Left lung (tissue), 10 donors: Measurements from ENCODE around the gene UNKL. TPM values are rescaled to one million over a fixed set of nuclear protein-coding genes. Genes with fewer than 3 reads are reported as not detected.

Source experiments
- ATAC-seq: fragments of 200-7000 bp; cut with Tn5 transposase; one replicate; pipeline ENCODE4 v1.9.1; 2020; ENCODE audit warnings: moderate library complexity
- DNase-seq, 4 donors: peaks; one replicate each; pipeline ENCODE4 v3.0.0-alpha.2; 2013 to 2020
- H3K27ac ChIP-seq, 2 donors: fragments of 200-600 bp; sonication (generic) in 1 of 2; one replicate each; pipeline versions ENCODE4 v1.5.0 to v1.8.0; 2020 to 2021
- H3K27me3 ChIP-seq, 2 donors: fragments of 200-600 bp; sonication (generic) in 1 of 2; one replicate each; pipeline versions ENCODE4 v1.5.0 to v1.8.0; 2020 to 2021
- H3K36me3 ChIP-seq, 2 donors: fragments of 200-600 bp; sonication (generic) in 1 of 2; one replicate each; pipeline versions ENCODE4 v1.5.0 to v1.8.0; 2020 to 2021
- H3K4me1 ChIP-seq, 2 donors: fragments of 200-600 bp; one replicate each; pipeline ENCODE4 v1.8.0; 2021
- H3K4me3 ChIP-seq, 2 donors: fragments of 200-600 bp; sonication (generic) in 1 of 2; one replicate each; pipeline versions ENCODE4 v1.5.0 to v1.8.0; 2020 to 2021; ENCODE audit warnings: mild to moderate bottlenecking in 1 of 2
- H3K9me3 ChIP-seq, 2 donors: fragments of 200-600 bp; sonication (generic) in 1 of 2; one replicate each; pipeline versions ENCODE4 v1.5.0 to v1.8.0; 2020 to 2021
- CTCF ChIP-seq, 2 donors: fragments of 200-600 bp; sonication (generic) in 1 of 2; IDR thresholded peaks; one replicate each; pipeline versions ENCODE4 v1.5.0 to v1.8.0; 2021; ENCODE audit warnings: antibody characterized with exemption in 2 of 2
- intact Hi-C, 2 donors: fragments of 100-400 bp; cut with DNase I; formaldehyde crosslinking; loops; one replicate each; pipeline versions ENCODE4 v1.11.2 to v1.14.2; 2022
- polyA plus RNA-seq, 6 donors: library from polyadenylated mRNA; unstranded; fragments of 120-200 nt; gene quantifications; one replicate each; pipeline ENCODE4 v1.2.1, GENCODE V29; 2013; ENCODE audit not compliant: insufficient read length in 6 of 6
- total RNA-seq, 2 donors: library from RNA; stranded (reverse); fragmentation: NEBNext Ultra II Directional; extraction: Animal tissue kit (Norgen Biotek cat#: 25700); gene quantifications; one replicate each; pipeline ENCODE4 v1.2.1, GENCODE V29; 2021
- donor health status: DM: no; HTN: yes; CAD: no.
- donor health status: DM: no; HTN: no; CAD: no.

UNKL gene
- total and polyA plus RNA-seq, 8 donors, result 18.9 to 27.3 (median 20.8) TPM

- no peak for TF ChIP-seq CTCF (IDR thresholded peaks at IDR 0.05)
- H3K27me3 ChIP-seq, result peaks cover 0 to 15% of the 10 kb centered on the region in 2 donors
- DNase-seq, result no peak
- no peaks in the 10 kb centered on the region for H3K4me1 ChIP-seq
- no peak for ATAC-seq
- intact Hi-C loops, result no loop called here
- H3K9me3 ChIP-seq, result no peaks in the 10 kb centered on the region
- H3K36me3 ChIP-seq, result no peaks in the 10 kb centered on the region
- H3K4me3 ChIP-seq, result no peak overlapping the region
- no peak overlapping the region for H3K27ac ChIP-seq
Observed at GRCh38 chr16:1438229-1439057, 23.9 kb upstream of the UNKL start.

DNA sequence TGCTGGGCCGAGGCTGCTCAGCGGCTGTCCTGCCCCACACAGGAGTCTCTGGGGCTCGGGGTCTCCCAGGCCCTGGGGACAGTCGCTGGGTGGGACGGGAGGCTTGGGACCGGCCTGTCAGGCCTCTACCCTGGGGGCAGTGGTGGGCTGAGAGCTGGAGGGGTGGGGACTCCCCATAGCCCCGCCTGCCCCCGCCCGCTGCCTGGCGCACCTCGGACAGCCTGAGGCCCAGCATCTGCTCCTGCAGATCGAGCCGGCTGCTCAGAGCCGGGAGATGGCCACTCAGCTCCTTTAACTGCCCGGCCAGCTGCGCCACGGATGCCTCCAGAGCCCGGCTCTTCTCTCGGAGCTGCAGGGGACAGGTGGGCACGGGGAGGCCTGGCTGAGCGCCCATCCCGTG, 23.1 kb upstream of the UNKL start:
- H3K4me3 ChIP-seq, result no peak overlapping the region
- no peaks in the 10 kb centered on the region for H3K36me3 ChIP-seq
- H3K4me1 ChIP-seq, result no peaks in the 10 kb centered on the region
- DNase-seq (no peak), ATAC-seq (no peak)
- no peak for TF ChIP-seq CTCF (IDR thresholded peaks at IDR 0.05)
- intact Hi-C loops, result no loop called here
- peaks cover 0 to 24% of the 10 kb centered on the region in 2 donors for H3K27me3 ChIP-seq
- H3K9me3 ChIP-seq, result no peaks in the 10 kb centered on the region
- H3K27ac ChIP-seq, result no peak overlapping the region

GRCh38 chr16:1436731-1437355, 22.3 kb upstream of the UNKL start:
- Histone ChIP-seq H3K9me3 (no peaks in the 10 kb centered on the region), H3K27me3 (peaks cover 0 to 31% of the 10 kb centered on the region in 2 donors), H3K4me3 (no peak overlapping the region), H3K36me3 (no peaks in the 10 kb centered on the region), H3K27ac (no peak overlapping the region), H3K4me1 (no peaks in the 10 kb centered on the region)
- no peak for TF ChIP-seq CTCF (IDR thresholded peaks at IDR 0.05)
- no peak for DNase-seq
- intact Hi-C loops, result no loop called here
- ATAC-seq, result no peak

GRCh38 chr16:1435921-1436697, 21.6 kb upstream of the UNKL start:
- no peaks in the 10 kb centered on the region for H3K9me3 ChIP-seq
- no peaks in the 10 kb centered on the region for H3K4me1 ChIP-seq
- no peak for TF ChIP-seq CTCF (IDR thresholded peaks at IDR 0.05)
- no peak for ATAC-seq
- peaks cover 0 to 39% of the 10 kb centered on the region in 2 donors for H3K27me3 ChIP-seq
- no peaks in the 10 kb centered on the region for H3K36me3 ChIP-seq
- H3K27ac ChIP-seq, result no peak overlapping the region
- no peak for DNase-seq
- no peak overlapping the region for H3K4me3 ChIP-seq
- intact Hi-C loops, result no loop called here
